DMS79 treated with DMSO at 0.1 percent for 48 hours (cell line): ENCODE measurements around the gene WDR19.
"Not testable (repeated sequence)": the region's sequence is repeated elsewhere in the genome, so short reads cannot be mapped to it uniquely, and the experiment has no call there.

ENCODE experiments used
- DNase-seq: peaks from one replicate; lab custom pipeline; 2025; lab: John Stamatoyannopoulos, UW

Gene WDR19

DNA sequence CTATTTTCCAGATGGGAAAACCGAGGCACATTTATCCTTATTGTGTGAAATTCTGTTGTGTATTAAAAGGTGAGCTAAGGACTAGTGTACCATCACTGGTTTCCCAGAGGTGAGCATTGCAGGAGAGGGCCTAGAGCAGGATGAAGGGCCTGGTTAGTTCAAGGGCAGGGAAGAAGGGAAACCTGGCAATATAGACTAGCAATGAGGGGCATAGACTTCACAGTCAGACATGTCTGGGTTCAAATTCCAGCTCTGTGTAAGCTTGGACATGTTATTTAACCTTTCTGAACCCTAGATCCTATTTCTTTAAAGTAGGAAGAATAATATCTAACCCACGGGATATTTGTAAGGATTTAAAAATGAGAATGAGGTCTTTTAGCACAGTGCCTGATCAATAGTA, 50.8 kb downstream of the WDR19 start:
- no peak for DNase-seq

DNA sequence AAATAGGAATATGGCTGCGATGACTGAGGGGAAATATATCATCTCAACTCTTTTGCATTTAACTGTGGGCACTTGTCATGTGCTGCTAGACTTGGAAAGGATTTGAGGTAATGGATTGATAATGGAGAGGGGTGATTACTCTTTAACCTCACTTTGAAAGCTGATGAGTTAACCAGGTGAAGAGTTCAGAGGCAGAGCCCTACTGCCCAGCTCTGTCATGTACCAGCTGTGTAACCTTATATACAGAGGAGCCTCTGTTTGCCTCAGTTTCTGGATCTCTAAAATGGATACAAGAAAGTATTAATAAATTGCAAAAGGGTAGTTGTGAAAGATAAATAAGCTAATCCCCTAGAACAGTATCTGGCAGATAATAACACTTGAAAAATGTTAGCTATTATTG, 51.5 kb downstream of the WDR19 start:
- no peak for DNase-seq

DNA sequence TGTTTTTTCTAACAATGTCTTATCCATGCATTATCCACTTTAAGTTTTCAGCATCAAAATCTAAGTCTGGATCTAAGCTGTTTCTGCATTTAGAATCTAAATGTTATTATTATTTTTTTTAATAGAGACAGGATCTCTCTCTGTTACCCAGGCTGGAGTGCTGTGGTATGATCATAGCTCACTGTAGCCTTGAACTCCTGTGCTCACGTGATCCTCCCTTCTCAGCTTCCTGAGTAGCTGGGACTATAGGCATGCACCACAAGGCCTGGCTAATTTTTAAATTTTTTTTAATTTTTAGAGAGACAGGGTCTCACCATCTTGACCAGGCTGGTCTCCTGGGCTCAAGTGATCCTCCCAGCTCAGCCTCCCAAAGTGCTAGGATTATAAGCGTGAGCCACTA, 52.7 kb downstream of the WDR19 start:
- DNase-seq: no peak

DNA sequence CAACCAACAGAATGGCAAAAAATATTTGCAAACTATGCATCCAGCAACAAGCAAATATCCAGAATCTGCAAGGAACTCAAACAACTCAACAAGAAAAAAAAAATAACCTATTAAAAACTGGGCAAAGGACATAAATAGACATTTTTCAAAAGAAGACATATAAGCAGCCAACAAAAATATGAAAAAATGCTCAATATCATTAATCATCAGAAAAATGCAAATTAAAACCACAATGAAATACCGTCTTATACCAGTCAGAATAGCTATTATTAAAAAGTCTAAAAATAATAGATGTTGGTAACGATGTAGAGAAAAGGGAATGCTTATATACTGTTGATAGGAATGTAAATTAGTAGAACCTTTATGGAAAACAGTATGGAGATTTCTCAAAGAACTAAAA, 53.4 kb downstream of the WDR19 start:
- DNase-seq: no peak

DNA sequence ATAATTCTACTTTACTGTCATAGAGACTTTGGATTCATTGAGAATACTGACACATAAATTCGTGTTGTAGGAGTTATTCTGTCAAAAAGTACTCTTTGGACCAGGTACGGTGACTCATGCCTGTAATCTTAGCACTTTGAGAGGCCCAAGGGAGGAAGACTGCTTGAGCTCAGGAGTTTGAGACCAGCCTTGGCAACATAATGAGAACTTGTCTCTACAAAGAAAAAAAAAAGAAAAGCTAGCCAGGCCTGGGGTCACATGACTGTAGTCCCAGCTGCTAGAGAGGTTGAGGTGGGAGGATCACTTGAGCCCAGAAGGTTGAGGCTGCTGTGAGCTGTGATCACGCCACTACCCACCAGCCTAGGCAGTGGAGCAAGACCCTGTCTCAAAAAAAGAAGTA, 54.9 kb downstream of the WDR19 start:
- no peak for DNase-seq

DNA sequence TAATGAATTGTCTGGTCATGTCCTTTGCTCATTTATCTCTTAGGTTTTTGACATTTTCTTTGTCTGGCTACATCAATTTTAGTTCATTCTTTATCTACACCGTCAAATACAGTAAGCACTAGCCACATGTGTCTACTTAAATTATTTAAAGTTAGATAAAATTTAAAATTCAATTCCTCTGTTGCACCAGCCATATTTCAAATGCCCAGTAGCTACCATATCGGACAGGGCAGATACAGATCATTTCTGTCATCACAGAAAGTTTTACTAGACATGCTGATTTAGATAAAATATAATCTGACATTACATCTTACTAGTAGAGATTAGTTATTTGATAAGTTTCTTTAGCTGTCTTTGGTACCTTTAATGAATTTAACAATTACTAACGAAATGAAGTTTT, 61.1 kb downstream of the WDR19 start:
- DNase-seq: no peak

DNA sequence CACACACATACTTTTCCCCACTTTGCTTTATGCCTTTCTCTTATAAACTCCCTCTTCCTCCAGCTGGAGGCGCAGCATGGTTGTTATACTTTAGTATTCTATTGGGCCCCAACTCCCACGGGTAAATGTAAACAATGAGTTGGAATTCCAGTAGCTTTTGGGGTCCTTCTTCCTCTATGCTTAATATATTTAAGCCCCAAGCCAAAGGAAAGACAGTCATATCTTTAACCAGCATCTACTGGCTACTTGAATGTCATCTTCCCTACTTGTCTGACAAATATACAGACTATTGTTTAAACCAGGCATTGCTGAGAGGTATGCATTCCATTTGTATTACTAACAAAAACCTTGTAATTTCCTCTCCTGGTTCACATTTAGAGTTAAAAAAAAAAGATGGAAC, 72.9 kb downstream of the WDR19 start:
- no peak for DNase-seq

DNA sequence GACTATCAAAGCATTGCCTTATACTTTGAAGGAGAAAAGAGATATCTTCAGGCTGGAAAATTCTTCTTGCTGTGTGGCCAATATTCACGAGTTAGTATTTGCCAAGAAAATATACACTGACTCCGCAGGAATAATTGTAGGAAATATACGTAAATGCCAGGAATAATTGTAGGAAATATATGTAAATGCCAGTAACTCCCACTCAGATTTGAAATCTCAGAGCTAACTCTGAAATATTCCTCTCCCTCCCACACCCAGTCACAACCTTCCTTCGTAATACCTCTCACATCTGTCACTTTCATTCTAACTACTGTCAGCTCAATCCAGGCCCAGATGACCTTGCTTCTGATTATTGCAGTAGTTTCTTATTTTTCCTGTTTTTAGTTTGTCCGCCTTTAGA, 73.5 kb downstream of the WDR19 start:
- DNase-seq: no peak

DNA sequence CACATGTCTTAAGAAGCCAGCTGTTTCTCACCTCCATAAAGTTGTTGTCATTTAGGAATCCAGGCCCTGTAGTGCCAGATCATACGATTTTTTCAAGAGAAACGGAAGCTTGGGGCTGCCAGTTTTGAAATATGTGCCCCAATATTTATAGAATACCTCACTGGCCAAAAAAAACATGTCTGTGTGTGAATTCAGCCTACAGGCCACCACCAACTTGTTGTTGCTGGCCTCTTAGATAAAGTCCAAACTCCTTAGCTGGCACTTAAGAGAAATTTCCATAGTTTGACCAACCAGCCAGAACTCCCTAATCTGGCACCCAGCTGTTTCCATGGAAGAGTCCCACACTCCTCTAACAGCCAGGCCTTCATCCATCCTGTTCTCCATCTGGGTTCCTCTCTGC, 74.1 kb downstream of the WDR19 start:
- no peak for DNase-seq

DNA sequence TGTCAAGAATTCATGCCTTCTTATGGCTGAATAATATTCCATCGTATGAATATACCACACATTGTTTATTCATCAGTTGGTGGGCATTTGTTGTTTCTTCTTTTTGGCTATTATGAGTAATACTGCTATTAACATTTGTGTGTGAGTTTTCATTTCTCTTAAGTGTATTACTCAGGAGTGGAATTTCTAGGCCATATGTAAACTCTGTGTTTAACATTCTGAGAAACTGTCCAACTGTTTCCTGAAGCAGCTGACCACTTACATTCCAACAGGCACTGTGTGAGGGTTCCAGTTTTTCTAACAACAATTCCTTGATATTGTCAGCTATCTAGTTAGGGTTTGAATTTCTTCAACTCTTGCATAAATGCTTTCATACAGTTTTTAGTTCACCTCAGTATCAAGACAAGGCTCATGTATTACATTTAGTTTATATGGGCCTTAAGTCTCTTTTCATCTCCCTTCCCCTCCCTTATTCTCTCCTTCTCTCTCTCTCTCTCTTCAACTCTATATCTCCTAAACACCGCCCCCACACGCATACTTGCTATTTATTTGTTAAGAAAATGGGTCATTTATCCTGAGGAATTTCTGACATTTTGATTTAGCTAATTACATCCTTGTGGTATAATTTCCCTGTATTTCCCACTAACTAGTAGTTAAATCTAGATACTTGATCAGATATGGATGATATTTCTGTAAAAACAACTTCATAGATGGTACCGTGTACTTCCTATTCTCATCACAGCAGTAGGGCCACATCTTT, 77.4 kb downstream of the WDR19 start:
- no peak for DNase-seq

DNA sequence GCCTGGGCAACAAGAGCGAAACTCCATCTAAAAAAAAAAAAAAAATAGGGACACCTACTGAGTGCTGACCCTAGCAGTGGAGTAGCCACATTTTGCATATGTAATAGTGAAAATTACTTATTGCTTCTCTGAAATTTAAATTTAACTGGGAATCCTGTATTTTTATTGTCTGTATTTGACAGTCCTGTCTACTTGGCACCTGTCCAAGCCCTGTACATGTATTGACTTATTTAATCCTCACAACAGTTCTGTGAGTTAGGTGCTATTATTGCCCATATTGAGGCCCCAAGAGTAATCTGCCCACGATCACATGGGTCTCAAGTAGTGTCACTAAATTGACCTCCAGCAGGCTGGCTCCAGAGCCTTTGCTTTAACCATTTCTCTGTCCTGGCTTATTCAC, 81.6 kb downstream of the WDR19 start:
- DNase-seq: no peak

DNA sequence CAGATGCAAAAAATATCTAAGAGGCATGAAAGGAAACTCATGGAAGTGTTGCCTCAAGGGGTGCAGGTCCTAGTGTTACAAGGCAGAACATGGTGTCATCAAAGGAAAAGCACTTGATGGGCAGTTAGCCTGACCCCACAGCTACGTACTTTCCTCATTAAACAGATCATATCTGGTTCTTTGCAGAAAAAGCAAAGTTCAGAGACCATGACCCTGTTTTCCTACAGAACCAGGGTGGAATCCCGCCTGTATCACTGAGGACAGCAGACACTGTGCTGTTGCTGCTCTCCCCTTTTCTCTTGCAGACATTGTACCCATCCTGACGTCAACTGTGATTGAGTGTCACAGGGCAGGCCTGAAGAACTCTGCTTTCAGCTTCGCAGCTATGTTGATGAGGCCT, 92.2 kb downstream of the WDR19 start:
- no peak for DNase-seq

DNA sequence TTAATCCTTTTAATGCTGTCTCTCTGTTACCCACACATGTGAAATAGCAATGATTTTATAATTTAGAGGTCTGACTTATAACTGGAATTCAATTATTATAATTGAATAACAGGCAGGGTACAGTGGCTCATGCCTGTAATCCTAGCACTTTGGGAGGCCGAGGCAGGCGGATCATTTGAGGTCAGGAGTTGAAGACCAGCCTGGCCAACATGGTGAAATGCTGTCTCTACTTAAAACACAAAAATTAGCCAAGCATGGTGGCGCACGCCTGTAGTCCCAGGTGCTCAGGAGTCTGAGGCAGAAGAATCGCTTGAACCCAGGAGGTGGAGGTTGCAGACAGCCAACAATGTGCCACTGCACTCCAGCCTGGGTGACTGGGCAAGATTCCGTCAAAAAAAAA, 95.3 kb downstream of the WDR19 start:
- DNase-seq: not testable (repeated sequence)

DNA sequence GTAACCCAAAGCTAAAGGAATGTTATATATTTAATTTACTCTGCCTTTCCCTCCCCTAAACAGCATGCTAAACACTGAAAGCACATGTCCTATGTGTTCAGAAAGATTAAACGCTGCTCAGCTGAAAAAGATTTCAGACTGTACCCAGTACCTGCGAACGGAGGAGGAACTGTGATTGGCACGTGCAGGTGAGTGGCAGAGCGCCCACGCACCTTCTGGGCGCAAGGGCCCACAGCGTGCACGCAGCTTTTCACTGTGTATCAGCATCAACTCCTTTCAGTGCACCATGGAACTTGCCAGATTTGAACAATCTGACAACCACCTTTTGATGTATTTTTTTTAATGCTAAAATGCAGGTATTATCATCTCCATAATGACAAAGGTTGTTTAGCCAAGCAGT, 96.1 kb downstream of the WDR19 start:
- no peak for DNase-seq

DNA sequence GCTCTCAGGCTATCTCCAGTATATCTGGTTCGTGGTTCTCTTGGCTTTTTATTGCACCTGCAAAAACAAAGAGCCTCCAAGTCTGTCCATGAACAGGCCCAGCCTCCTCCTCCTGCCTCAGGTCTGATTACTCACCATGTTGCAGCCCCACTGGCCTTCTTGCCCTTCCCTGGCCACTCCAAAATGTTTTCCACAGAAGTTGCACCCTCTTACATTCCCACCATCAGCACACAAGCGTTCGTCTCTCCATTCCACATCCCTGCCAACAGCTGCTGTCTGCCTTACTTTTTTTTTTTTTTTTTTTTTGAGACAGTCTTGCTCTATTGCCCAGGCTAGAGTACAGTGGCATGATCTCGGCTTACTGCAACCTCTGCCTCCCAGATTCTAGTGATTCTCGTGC, 97.1 kb downstream of the WDR19 start:
- no peak for DNase-seq

DNA sequence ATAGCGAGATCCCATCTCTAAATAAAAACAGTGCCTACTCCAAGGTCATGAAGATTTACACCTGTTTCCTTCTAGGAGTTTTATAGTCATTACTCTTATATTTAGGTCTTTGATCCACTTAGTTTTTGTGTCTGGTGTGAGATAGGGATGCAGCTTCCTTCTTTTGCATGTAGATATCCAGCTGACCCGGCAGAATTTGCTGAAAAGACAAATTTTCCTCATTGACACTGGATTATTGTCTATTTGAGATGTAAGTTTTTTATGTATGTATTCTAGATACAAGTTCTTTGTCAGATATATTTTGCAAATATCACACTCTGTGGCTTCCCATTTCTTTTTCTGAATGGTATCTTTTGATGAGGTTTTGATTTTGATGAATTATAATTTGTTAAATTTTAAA, 98.4 kb downstream of the WDR19 start:
- DNase-seq: no peak

DNA sequence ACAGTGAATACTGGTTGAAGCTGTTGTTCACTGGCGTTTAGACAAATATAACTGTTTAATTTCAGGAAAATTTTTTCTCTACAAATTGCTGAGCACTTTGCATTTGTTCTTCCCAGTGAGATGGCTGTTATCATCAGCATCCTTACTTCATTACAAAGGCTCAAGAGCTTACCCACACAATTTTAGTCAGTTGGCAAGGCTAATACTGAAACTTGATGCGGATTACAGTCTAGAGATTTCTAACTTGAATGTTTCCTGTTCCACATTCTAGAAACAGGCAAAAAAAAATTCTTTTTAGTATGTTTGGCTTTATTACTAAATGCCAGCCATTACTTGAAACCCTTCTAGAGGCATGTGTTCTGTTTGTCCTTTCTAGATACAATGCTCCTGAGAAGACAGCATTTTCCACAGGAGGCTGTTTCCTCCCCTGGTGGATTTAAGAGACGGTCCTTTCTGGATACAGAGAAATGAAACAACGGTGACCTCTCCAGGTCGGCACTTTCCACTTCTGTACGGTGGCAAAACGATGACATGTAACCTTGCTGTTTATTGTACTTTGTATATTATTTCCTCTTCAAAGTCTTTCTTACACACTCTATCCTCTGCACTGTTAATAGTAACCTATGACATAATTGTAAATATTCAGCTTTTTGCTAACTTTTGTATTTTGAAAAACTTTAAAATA, 102.9 kb downstream of the WDR19 start:
- no peak for DNase-seq

DNA sequence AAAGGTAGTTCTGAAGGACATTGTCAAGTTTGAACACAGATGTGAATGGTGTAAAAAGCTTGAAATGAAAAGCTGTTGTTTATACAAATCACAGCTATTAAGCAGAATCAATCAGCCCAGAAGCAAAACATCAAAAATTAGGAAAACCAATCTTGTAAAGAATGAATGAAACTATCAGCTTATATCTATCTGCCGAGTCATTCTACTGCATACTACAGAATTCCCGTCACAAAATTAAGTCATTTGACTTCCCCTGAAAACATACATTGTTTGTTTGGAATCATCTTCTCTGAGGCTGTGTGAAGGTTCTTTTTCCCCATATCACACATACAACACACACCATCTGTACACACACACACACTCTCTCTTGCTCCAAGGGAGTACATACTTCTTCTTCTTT, 103.5 kb downstream of the WDR19 start:
- DNase-seq: no peak

DNA sequence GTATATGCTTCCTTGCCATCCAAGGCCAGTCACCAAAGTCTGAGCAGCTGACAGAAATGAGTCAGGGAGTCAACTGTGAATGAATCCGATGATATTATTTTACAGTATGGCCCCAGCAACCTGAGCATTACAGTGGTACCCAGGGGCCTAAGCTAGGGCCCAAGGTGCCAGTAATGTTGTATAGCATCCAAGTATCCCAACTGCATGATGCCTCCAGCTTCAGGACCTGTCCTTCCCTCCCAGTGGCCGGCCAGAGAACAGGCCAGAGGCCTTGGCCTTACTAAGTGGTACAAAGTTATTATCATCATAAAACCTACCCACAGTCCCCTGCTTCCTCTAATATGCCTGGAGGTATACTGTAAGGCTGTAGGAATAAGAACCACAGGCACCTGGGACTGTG, 103.9 kb downstream of the WDR19 start:
- no peak for DNase-seq

DNA sequence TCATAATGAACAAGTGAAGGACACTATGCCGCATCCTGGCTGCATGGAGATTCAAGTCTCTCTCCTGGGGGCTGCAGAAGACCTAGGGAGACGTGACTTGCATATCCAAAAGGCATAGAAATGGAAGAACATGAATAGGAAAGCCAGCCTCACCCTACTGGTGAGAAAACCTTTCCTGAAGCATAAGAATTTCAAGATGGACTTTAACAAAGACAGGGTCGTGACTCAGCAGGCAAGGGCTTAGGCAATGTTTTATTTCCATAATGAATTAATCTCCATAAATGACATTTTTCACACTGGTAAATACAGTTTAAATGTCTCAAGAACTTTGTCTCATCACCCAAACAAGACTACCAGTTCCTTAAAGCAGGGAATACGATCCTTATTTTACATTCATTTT, 104.9 kb downstream of the WDR19 start:
- DNase-seq: no peak

DNA sequence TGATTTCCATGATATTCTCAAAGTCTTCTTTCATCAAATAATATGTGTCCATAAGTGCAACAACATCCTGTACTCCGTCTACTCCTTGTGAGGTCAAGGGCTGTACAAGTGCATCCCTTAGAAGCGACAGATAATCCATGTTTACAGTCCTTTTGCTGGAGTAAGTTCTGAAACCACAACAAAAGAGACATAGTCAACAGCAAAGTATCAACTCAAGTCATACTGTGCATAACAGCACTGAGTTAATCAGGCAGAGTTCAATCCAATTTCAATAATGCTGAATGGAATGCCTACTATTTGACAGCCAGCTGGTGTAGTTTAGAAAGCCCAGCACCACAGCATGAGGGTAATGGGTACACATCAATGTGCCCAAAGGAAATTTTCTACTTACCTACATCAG, 109.4 kb downstream of the WDR19 start:
- DNase-seq: no peak

DNA sequence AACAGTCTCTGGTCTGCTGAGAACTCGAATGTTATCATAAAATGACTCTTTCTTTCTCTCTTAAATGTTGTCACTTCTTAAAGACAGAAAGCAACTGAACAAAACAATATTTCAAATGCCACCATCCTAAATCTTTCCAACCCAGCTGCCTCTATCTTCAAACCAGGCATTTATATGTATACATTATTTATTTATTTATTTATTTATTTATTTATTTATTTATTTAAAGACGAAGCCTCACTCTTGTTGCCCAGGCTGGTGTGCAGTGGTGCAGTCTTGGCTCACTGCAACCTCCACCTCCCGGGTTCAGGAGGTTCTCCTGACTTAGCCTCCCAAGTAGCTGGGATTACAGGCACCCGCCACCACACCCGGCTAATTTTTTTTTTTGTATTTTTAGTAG, 110.1 kb downstream of the WDR19 start:
- DNase-seq: not testable (repeated sequence)

DNA sequence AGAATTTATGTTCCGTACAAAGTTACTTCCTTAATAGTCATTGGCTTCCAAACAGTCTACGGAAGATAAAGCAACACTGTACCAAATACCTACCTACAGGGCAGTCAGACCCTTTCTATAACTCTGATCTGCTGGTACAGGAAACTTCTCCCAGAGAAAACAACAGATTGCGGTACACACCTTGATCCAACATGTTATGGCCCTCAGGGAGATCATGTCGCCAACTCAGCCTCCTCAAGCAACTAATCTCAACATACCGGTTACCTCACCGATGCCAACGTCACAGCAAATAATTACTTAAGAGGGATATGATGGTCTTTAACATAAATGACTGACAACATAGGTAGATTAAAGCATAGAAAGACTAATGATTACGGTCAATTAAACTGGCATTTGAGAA, 113.5 kb downstream of the WDR19 start:
- DNase-seq: no peak

DNA sequence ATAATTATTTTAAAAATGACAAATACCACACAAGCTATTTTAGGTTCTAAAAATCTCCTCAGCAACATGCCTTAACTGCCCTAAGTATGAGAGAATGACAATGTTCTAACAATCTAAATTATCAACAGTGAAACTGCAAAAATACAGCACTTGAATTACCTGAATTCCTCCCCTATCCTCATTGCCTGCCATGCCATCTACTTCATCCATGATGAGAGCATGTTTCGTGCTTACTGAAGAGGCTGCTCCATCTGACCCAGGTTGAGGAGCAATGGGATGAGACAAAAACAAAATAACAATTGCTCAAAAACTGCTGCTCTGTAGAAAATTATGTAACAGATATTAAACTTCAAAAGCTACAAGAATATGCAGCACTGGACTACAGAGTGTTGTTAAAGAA, 120.6 kb downstream of the WDR19 start:
- DNase-seq: no peak
